GM13976 (cell line): Measurements from ENCODE around the gene IFI16.
A peak's percentile ranks its signal among the peaks of the same experiment; 100 is the strongest.

Experiments
- DNase-seq: peaks from one replicate; pipeline ENCODE4 v3.0.0; 2012; ENCODE audit warnings: low spot score
- CTCF ChIP-seq: IDR thresholded peaks from 2 replicates; pipeline ENCODE4 v1.5.1; 2012; ENCODE audit warnings: borderline replicate concordance, mild to moderate bottlenecking; ENCODE audit not compliant: insufficient read depth; ENCODE audit errors: extremely low read depth, missing control alignments, control extremely low read depth
- in situ Hi-C: fragments of 300-500 bp; cut with MboI; formaldehyde crosslinking; loops from one replicate; pipeline ENCODE4 v1.12.0; 2022; ENCODE audit warnings: low sequenced_read_pairs, mixed read lengths, inconsistent platforms; ENCODE audit not compliant: unreplicated experiment

The IFI16 gene

DNA sequence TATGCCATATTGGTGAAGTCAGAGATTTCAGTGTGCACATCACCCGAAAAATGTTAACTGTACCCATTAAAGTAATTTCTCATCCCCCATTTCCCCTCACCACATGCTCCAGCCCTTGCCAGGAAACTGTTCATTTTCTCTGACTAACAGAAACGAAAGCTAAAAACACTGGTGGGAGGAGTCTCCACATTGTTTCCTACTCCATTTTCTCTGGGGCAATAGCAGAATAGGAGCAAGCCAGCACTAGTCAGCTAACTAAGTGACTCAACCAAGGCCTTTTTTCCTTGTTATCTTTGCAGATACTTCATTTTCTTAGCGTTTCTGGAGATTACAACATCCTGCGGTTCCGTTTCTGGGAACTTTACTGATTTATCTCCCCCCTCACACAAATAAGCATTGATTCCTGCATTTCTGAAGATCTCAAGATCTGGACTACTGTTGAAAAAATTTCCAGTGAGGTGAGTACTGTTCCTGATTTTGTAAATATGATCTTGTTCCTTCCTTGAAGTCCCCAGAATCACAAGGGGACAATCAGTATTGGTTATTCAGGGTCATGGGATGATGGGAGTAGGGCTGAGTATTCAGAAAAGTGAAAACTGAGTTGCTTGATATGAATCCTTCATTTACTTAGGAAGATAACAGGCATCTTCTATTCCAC is at the start of gene IFI16:
IFI16 (plus strand) TSS at position 204 of the 658 bp plus-strand sequence. CDS start 4,774 bp downstream, outside the sequence.
- in situ Hi-C loops: loop anchor here (5.0 to 10.0 kb wide), 2 partner anchors 62 to 505 kb away; no protein-coding TSS in a partner anchor
- DNase-seq: peak; percentile 49
- no peak for TF ChIP-seq CTCF

DNA sequence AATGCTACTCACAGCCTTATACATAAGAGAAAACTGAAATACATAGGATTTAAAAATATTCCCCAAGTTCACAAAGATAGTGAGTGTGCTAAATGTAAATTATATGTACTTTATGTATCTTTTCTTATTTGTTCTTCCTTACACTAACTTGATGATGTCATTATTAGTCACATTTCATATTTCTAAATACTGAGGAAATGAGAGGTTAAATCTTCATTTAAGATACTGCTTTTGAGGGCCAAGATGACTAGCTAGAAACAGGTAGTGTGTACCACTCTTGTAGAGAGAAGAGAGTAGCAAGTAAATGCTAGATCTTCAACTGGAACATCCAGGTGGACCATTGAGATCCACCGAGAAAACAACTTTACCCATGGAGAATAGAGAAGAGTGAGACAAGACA is 48.5 kb upstream of the IFI16 start:
- no peak for DNase-seq
- no peak for TF ChIP-seq CTCF
- in situ Hi-C loops: no loop called here

- in situ Hi-C loops: no loop called here
- DNase-seq: no peak
- TF ChIP-seq CTCF: no peak
These were observed 46.7 kb upstream of the IFI16 start for GRCh38 chr1:158962983-158963382.

- DNase-seq: no peak
- in situ Hi-C loops: no loop called here
- TF ChIP-seq CTCF: no peak
These were observed 40.5 kb upstream of the IFI16 start for GRCh38 chr1:158969166-158969565.

GRCh38 chr1:158969855-158970254 is 39.9 kb upstream of the IFI16 start:
- no peak for DNase-seq
- TF ChIP-seq CTCF: no peak
- in situ Hi-C loops: no loop called here

DNA sequence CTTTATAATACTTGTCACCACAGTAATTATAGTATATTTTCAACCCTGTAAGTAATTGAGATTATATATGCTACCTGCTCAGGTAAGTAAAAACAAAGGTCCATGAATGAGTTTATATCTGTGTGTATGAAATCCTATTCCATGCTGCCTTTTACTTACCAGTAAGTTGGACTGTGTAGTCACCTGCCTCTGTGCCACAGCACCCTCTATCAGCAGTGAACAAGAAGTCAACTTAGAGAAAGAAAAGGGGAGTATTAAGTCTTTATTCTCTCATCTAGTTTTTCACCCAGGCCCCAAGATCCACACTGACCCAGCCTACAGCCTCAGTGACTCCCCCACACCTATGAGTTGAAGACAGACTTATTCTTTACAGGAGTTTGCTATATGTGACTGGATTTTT is 36.9 kb upstream of the IFI16 start:
- TF ChIP-seq CTCF: peak; percentile 24
- in situ Hi-C loops: no loop called here
- no peak for DNase-seq
